ENCODE results near the gene CFAP53.

GRCh38 chr18:50276452-50276851, 10.2 kb upstream of the CFAP53 start:
- TF ChIP-seq CTCF (IDR thresholded peaks at IDR 0.05; ENCODE audit: insufficient read depth, low read length) (no peak), REST (IDR thresholded peaks at IDR 0.05; ENCODE audit: insufficient replicate concordance, low read depth) (no peak)
